ENCODE data around the gene BLID. TPM values are rescaled to one million over a fixed set of nuclear protein-coding genes. Genes with fewer than 3 reads are reported as not detected.

The BLID gene
- polyA plus RNA-seq, 1 donor from 2014 or later = not detected

GRCh38 chr11:122139595-122139866 lies 23.5 kb upstream of the BLID start:
- no peaks in the 10 kb centered on the region for H3K36me3 ChIP-seq (ENCODE audit: insufficient read depth, low read length)
- H3K79me2 ChIP-seq (replicated peaks; ENCODE audit: insufficient read depth, low read length) = no peaks in the 10 kb centered on the region
- TF ChIP-seq TAF1 (IDR thresholded peaks at IDR 0.05; ENCODE audit: low read depth) (no peak), MXI1 (conservative IDR thresholded peaks at IDR 0.05; ENCODE audit: poor library complexity, severe bottlenecking) (no peak), CTCF (IDR thresholded peaks at IDR 0.05; ENCODE audit: poor library complexity, severe bottlenecking) (no peak), EZH2 (IDR thresholded peaks at IDR 0.05; ENCODE audit: borderline replicate concordance, insufficient read depth, low read length, poor library complexity, severe bottlenecking) (no peak), SMC3 (conservative IDR thresholded peaks at IDR 0.05; ENCODE audit: poor library complexity) (no peak), EP300 (conservative IDR thresholded peaks at IDR 0.05; ENCODE audit: poor library complexity, severe bottlenecking) (no peak), RAD21 (conservative IDR thresholded peaks at IDR 0.05) (no peak)
- no peaks in the 10 kb centered on the region for H3K27me3 ChIP-seq (ENCODE audit: insufficient read depth, low read depth, low read length)
- no peaks in the 10 kb centered on the region for H4K20me1 ChIP-seq (ENCODE audit: insufficient read depth)
- H3K4me3 ChIP-seq (ENCODE audit: low read length) = no peak overlapping the region
- H3K9ac ChIP-seq (ENCODE audit: low read length) = no peak overlapping the region
- H3K4me2 ChIP-seq (ENCODE audit: low read length) = no peak overlapping the region
- H3F3A ChIP-seq (ENCODE audit: insufficient read depth, low read length, poor library complexity, severe bottlenecking) = no peaks in the 10 kb centered on the region
- H2AFZ ChIP-seq (ENCODE audit: low read depth, low read length) = no peak overlapping the region
- H3K9me3 ChIP-seq (ENCODE audit: low read length) = no peaks in the 10 kb centered on the region
- no peaks in the 10 kb centered on the region for H3K9me2 ChIP-seq (ENCODE audit: insufficient read depth, low read length)
- H3K27ac ChIP-seq (ENCODE audit: low read length) = no peak overlapping the region

- no peaks in the 10 kb centered on the region for H4K20me1 ChIP-seq (ENCODE audit: insufficient read depth)
Measured at GRCh38 chr11:122138744-122139594, 23.0 kb upstream of the BLID start.

More at GRCh38 chr11:122138744-122139594, 23.0 kb upstream of the BLID start:
- no peak overlapping the region for H2AFZ ChIP-seq (ENCODE audit: low read depth, low read length)
- no peak overlapping the region for H3K9ac ChIP-seq (ENCODE audit: low read length)
- no peak overlapping the region for H3K4me3 ChIP-seq (ENCODE audit: low read length)
- no peaks in the 10 kb centered on the region for H3K36me3 ChIP-seq (ENCODE audit: insufficient read depth, low read length)
- H3F3A ChIP-seq (ENCODE audit: insufficient read depth, low read length, poor library complexity, severe bottlenecking) = no peaks in the 10 kb centered on the region
- H3K27ac ChIP-seq (ENCODE audit: low read length) = no peak overlapping the region
- no peaks in the 10 kb centered on the region for H3K9me3 ChIP-seq (ENCODE audit: low read length)
- H3K4me2 ChIP-seq (ENCODE audit: low read length) = no peak overlapping the region
- TF ChIP-seq POLR2AphosphoS5 (IDR thresholded peaks at IDR 0.05) (no peak), SMC3 (conservative IDR thresholded peaks at IDR 0.05; ENCODE audit: poor library complexity) (no peak), EZH2 (IDR thresholded peaks at IDR 0.05; ENCODE audit: borderline replicate concordance, insufficient read depth, low read length, poor library complexity, severe bottlenecking) (no peak), TAF1 (IDR thresholded peaks at IDR 0.05; ENCODE audit: low read depth) (no peak), REST (IDR thresholded peaks at IDR 0.05; ENCODE audit: borderline replicate concordance) (no peak), EP300 (conservative IDR thresholded peaks at IDR 0.05; ENCODE audit: poor library complexity, severe bottlenecking) (no peak), RAD21 (conservative IDR thresholded peaks at IDR 0.05) (no peak), CTCF (IDR thresholded peaks at IDR 0.05; ENCODE audit: poor library complexity, severe bottlenecking) (no peak)
- H3K9me2 ChIP-seq (ENCODE audit: insufficient read depth, low read length) = no peaks in the 10 kb centered on the region
- no peaks in the 10 kb centered on the region for H3K79me2 ChIP-seq (replicated peaks; ENCODE audit: insufficient read depth, low read length)
- H3K27me3 ChIP-seq (ENCODE audit: insufficient read depth, low read depth, low read length) = no peaks in the 10 kb centered on the region

All from neural cell (in vitro differentiated cells).